Smooth muscle cell (in vitro differentiated cells): ENCODE data around the gene UBE2Q2. TPM values are rescaled to one million over a fixed set of nuclear protein-coding genes. Genes with fewer than 3 reads are reported as not detected.

Source experiments
- DNase-seq: peaks from one replicate; lab custom pipeline; 2025; ENCODE audit not compliant: unreplicated experiment; lab: John Stamatoyannopoulos, UW
- H2AFZ ChIP-seq: fragments of 200-600 bp; sonication (generic); 2 replicates; pipeline ENCODE4 v1.6.0; 2016; ENCODE audit warnings: antibody characterized with exemption, low read depth, mild to moderate bottlenecking
- H3F3A ChIP-seq: fragments of 200-600 bp; sonication (generic); 2 replicates; pipeline ENCODE4 v1.6.0; 2017; ENCODE audit warnings: antibody characterized with exemption, low read depth
- H3K27ac ChIP-seq: fragments of 200-600 bp; sonication (generic); 2 replicates; pipeline ENCODE4 v1.5.1; 2016; ENCODE audit warnings: low read depth, mild to moderate bottlenecking
- H3K27me3 ChIP-seq: fragments of 200-600 bp; sonication (generic); 2 replicates; pipeline ENCODE4 v1.6.1; 2016; ENCODE audit warnings: low read depth, mild to moderate bottlenecking
- H3K36me3 ChIP-seq: fragments of 200-600 bp; sonication (generic); 2 replicates; pipeline ENCODE4 v1.5.1; 2016; ENCODE audit warnings: low read depth
- H3K4me1 ChIP-seq: fragments of 200-600 bp; sonication (generic); 2 replicates; pipeline ENCODE4 v1.5.1; 2016; ENCODE audit warnings: low read depth
- H3K4me2 ChIP-seq: fragments of 200-600 bp; sonication (generic); 2 replicates; pipeline ENCODE4 v1.6.0; 2016; ENCODE audit warnings: mild to moderate bottlenecking
- H3K4me3 ChIP-seq: fragments of 200-600 bp; sonication (generic); 2 replicates; pipeline ENCODE4 v1.5.1; 2016; ENCODE audit warnings: mild to moderate bottlenecking
- H3K79me2 ChIP-seq: fragments of 200-600 bp; sonication (generic); 2 replicates; pipeline ENCODE4 v1.6.0; 2016; ENCODE audit warnings: low read depth, mild to moderate bottlenecking
- H3K9ac ChIP-seq: fragments of 200-600 bp; sonication (generic); 2 replicates; pipeline ENCODE4 v1.6.0; 2016; ENCODE audit warnings: low read depth
- H3K9me3 ChIP-seq: fragments of 200-600 bp; sonication (generic); replicated peaks from 2 replicates; pipeline ENCODE4 v1.5.1; 2016; ENCODE audit warnings: low read depth
- H4K20me1 ChIP-seq: fragments of 200-600 bp; sonication (generic); 2 replicates; pipeline ENCODE4 v1.6.0; 2016; ENCODE audit warnings: low read depth
- CTCF ChIP-seq: fragments of 200-600 bp; sonication (generic); IDR thresholded peaks from 2 replicates; pipeline ENCODE4 v1.5.1; 2017; ENCODE audit warnings: borderline replicate concordance, mild to moderate bottlenecking, antibody characterized with exemption; ENCODE audit not compliant: insufficient read depth, poor library complexity, severe bottlenecking
- WGBS: methylation state at CpG from one replicate; pipeline ENCODE4 v1.1.7; 2016; ENCODE audit warnings: low lambda C conversion rate; 5-methylcytosine and 5-hydroxymethylcytosine counted together
- polyA plus RNA-seq: library from polyadenylated mRNA; unstranded; fragments of >200 nt; fragmentation: Nextera tagmentation; extraction: Ambion mirVana; gene quantifications from 2 replicates; pipeline ENCODE4 v1.2.1, GENCODE V29; 2016
- total RNA-seq: library from RNA; depleted of rRNA; stranded (reverse); fragments of >200 nt; gene quantifications from 2 replicates; pipeline ENCODE4 v1.2.3, GENCODE V29; 2014

Gene UBE2Q2
- total and polyA plus RNA-seq, 2 experiments from 2014 or later: 32.6 to 44.7 TPM

- no peak for TF ChIP-seq CTCF
- no peaks in the 10 kb centered on the region for H3K9me3 ChIP-seq
- H2AFZ ChIP-seq: no peak overlapping the region
- no peaks in the 10 kb centered on the region for H4K20me1 ChIP-seq
- H3K4me1 ChIP-seq: peaks cover 10% of the 10 kb centered on the region
- H3K79me2 ChIP-seq: no peaks in the 10 kb centered on the region
- 100% methylated on average over 2 of the region's 2 CpGs for WGBS
- no peaks in the 10 kb centered on the region for H3K36me3 ChIP-seq
- H3K4me3 ChIP-seq: no peak overlapping the region
- no peak overlapping the region for H3K9ac ChIP-seq
- no peaks in the 10 kb centered on the region for H3F3A ChIP-seq
- no peak overlapping the region for H3K27ac ChIP-seq
- no peak for DNase-seq
- no peak overlapping the region for H3K4me2 ChIP-seq
- H3K27me3 ChIP-seq: no peaks in the 10 kb centered on the region
These were observed 23.0 kb upstream of the UBE2Q2 start for GRCh38 chr15:75820206-75820605.

- Histone ChIP-seq H2AFZ (no peak overlapping the region), H3K79me2 (no peaks in the 10 kb centered on the region), H3K4me2 (no peak overlapping the region), H3K27me3 (no peaks in the 10 kb centered on the region), H3K9ac (no peak overlapping the region), H3K9me3 (no peaks in the 10 kb centered on the region), H3F3A (no peaks in the 10 kb centered on the region), H4K20me1 (no peaks in the 10 kb centered on the region), H3K27ac (no peak overlapping the region), H3K36me3 (no peaks in the 10 kb centered on the region), H3K4me3 (no peak overlapping the region), H3K4me1 (peaks cover 10% of the 10 kb centered on the region)
- TF ChIP-seq CTCF: no peak
- whole genome bisulfite sequencing: 82% methylated on average over 4 of the region's 4 CpGs
- no peak for DNase-seq
These were observed 21.4 kb upstream of the UBE2Q2 start for GRCh38 chr15:75821786-75822345.

DNA sequence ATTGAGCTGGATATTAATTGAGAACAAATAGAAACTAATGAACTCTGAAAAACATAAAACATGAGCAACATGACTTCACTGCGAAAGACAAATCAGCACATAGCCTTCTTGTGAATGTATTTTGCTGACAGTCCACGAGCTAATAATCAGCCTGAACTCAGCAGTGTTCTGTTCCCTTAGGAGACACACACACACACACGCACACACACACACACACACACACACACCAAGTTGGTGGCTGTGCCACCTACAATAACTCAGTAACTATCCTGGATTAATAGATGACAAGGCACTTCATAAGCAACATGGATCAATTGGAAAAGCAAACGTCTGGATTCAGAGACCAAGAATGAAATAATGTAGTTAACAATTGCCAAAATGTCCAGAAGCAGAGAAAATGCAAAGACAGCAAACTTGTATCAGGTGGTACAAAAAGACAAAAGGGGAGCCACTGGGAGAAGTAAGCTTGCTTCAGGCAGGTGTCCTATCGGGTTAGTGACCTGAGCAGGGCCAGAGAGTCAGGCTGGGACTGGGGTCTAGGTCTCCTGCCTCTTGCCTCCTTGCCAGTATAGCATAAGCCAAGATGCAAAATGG, 20.5 kb upstream of the UBE2Q2 start:
- Histone ChIP-seq H3K4me1 (peaks cover 10% of the 10 kb centered on the region), H3F3A (no peaks in the 10 kb centered on the region), H2AFZ (no peak overlapping the region), H3K36me3 (no peaks in the 10 kb centered on the region), H4K20me1 (no peaks in the 10 kb centered on the region), H3K4me2 (no peak overlapping the region), H3K4me3 (no peak overlapping the region), H3K27me3 (no peaks in the 10 kb centered on the region), H3K9me3 (no peaks in the 10 kb centered on the region), H3K9ac (no peak overlapping the region), H3K27ac (no peak overlapping the region), H3K79me2 (no peaks in the 10 kb centered on the region)
- no peak for TF ChIP-seq CTCF
- WGBS: 65% methylated on average over 5 of the region's 5 CpGs
- DNase-seq: no peak

GRCh38 chr15:75823860-75824613, 19.2 kb upstream of the UBE2Q2 start:
- Histone ChIP-seq H3K4me1 (peaks cover 10% of the 10 kb centered on the region), H3K4me2 (no peak overlapping the region), H3K4me3 (no peak overlapping the region), H3K27me3 (no peaks in the 10 kb centered on the region), H3K9ac (no peak overlapping the region), H4K20me1 (no peaks in the 10 kb centered on the region), H2AFZ (peak overlapping the region; percentile 70), H3K79me2 (no peaks in the 10 kb centered on the region), H3K9me3 (no peaks in the 10 kb centered on the region), H3K36me3 (no peaks in the 10 kb centered on the region), H3F3A (no peaks in the 10 kb centered on the region), H3K27ac (no peak overlapping the region)
- no peak for TF ChIP-seq CTCF
- WGBS: 38% methylated on average over 7 of the region's 7 CpGs
- no peak for DNase-seq
